ENCODE data around the gene PPIC. TPM values are rescaled to one million over a fixed set of nuclear protein-coding genes. Genes with fewer than 3 reads are reported as not detected.
"Not testable (repeated sequence)": the region's sequence is repeated elsewhere in the genome, so short reads cannot be mapped to it uniquely, and the experiment has no call there.

The PPIC gene
- total RNA-seq, 2 experiments from 2014 or later = not detected

DNA sequence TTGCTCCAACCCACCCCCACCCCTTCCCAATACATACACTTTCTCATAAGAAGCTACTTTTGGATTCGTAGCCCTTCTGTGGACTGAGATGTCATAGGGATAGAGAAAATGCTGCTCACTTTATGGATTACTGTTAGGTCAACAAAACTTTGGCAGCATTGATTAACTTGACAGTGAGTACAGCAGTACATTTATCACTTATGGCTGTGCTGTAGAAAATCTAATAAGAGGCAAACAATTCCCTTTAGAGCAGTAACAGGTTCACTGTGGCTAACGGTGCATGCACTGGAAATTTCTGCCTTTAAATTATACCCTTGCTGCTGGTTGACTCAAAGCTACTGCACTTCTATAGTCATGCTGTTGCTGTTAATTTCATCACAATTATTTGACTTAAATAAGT lies 59.2 kb downstream of the PPIC start:
- BruUV-seq (replicated peaks) = no TSS peak
- intact Hi-C loops (cut with micrococcal nuclease; ENCODE audit: unreplicated experiment) = no loop called here
- Histone ChIP-seq H4K20me1 (ENCODE audit: insufficient read depth, low read length) (no peaks in the 10 kb centered on the region), H3K9me2 (ENCODE audit: insufficient read depth, low read length) (no peaks in the 10 kb centered on the region), H3K4me1 (ENCODE audit: insufficient read depth, low read length, poor library complexity, severe bottlenecking) (no peaks in the 10 kb centered on the region), H2AFZ (ENCODE audit: low read length) (no peak overlapping the region), H3K79me2 (ENCODE audit: insufficient read depth, low read depth, low read length) (no peaks in the 10 kb centered on the region), H3K4me2 (ENCODE audit: low read length) (no peak overlapping the region), H3K4me3 (ENCODE audit: low read depth, low read length, poor library complexity, severe bottlenecking) (no peak overlapping the region), H3K9me3 (ENCODE audit: low read length) (no peaks in the 10 kb centered on the region), H3K36me3 (ENCODE audit: insufficient read depth, low read length) (no peaks in the 10 kb centered on the region), H3K27ac (ENCODE audit: low read depth, low read length, poor library complexity, severe bottlenecking) (no peak overlapping the region)
- TF ChIP-seq EZH2phosphoT487 (IDR thresholded peaks at IDR 0.05; ENCODE audit: borderline replicate concordance, low read depth, low read length) = no peak
- no peak for TF ChIP-seq CTCF (conservative IDR thresholded peaks at IDR 0.05; ENCODE audit: low read length)
- no peak for DNase-seq (ENCODE audit: low spot score)
- ChIA-PET POLR2A (interaction anchor here (0.5 to 0.7 kb wide), 2 partner anchors 816 to 1164 kb away, joined by 3 read pairs; no protein-coding TSS in a partner anchor), CTCF (ENCODE audit: unreplicated experiment) (no interaction called here)

DNA sequence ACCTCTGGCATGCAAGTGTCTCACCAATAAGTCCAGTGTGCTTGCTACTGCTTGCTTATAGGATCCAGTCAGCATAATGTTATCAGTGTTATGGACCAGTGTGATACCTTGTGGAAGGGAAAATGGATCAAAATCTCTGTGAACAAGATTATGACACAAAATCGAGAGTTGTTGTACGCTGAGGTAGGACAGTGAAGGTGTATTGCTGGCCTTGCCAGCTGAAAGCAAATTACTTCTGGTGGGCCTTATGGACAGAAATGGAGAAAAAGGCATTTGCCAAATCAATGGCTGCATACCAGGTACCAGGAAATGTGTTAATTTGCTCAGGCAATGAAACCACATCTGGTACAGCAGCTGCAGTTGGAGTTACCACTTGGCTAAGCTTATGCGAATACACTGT lies 62.3 kb downstream of the PPIC start:
- H3K4me3 ChIP-seq (ENCODE audit: low read depth, low read length, poor library complexity, severe bottlenecking); CTCF ChIA-PET (ENCODE audit: unreplicated experiment); H3K9me2 ChIP-seq (ENCODE audit: insufficient read depth, low read length); DNase-seq (ENCODE audit: low spot score); H3K36me3 ChIP-seq (ENCODE audit: insufficient read depth, low read length); H3K4me2 ChIP-seq (ENCODE audit: low read length); BruUV-seq (replicated peaks); intact Hi-C loops (cut with micrococcal nuclease; ENCODE audit: unreplicated experiment); H4K20me1 ChIP-seq (ENCODE audit: insufficient read depth, low read length); H3K27ac ChIP-seq (ENCODE audit: low read depth, low read length, poor library complexity, severe bottlenecking); H3K79me2 ChIP-seq (ENCODE audit: insufficient read depth, low read depth, low read length); POLR2A ChIA-PET; H2AFZ ChIP-seq (ENCODE audit: low read length); H3K9me3 ChIP-seq (ENCODE audit: low read length); H3K4me1 ChIP-seq (ENCODE audit: insufficient read depth, low read length, poor library complexity, severe bottlenecking): not testable (repeated sequence)

- CTCF ChIA-PET (ENCODE audit: unreplicated experiment); H3K9me3 ChIP-seq (ENCODE audit: low read length); H3K4me3 ChIP-seq (ENCODE audit: low read depth, low read length, poor library complexity, severe bottlenecking); H3K27ac ChIP-seq (ENCODE audit: low read depth, low read length, poor library complexity, severe bottlenecking); H3K4me1 ChIP-seq (ENCODE audit: insufficient read depth, low read length, poor library complexity, severe bottlenecking); POLR2A ChIA-PET; H3K79me2 ChIP-seq (ENCODE audit: insufficient read depth, low read depth, low read length); H3K36me3 ChIP-seq (ENCODE audit: insufficient read depth, low read length); H2AFZ ChIP-seq (ENCODE audit: low read length); DNase-seq (ENCODE audit: low spot score); H3K9me2 ChIP-seq (ENCODE audit: insufficient read depth, low read length); intact Hi-C loops (cut with micrococcal nuclease; ENCODE audit: unreplicated experiment); H3K4me2 ChIP-seq (ENCODE audit: low read length); H4K20me1 ChIP-seq (ENCODE audit: insufficient read depth, low read length); BruUV-seq (replicated peaks): not testable (repeated sequence)
These were observed 62.8 kb downstream of the PPIC start for GRCh38 chr5:122973759-122974158.

Small RNA genes within 50 kb of the gene (small RNA-seq; reads per million reads assigned to genes)
- not detected for gene RN7SL689P
- not detected for gene RN7SL711P

Other genes starting within 250 kb of the PPIC start
- gene SNX24, start 191.1 kb downstream of the PPIC start, total RNA-seq (2014; rRNA removed; shearing (Covaris generic)) = 5.7 and 6.9 TPM in 2 replicates
- gene SNX24, start 191.1 kb downstream of the PPIC start, total RNA-seq (2022) = 14.5 and 19.6 TPM in 2 replicates
- 0.13 TPM in 1 of 2 replicates, not detected in the other for gene PRDM6, start 52.5 kb upstream of the PPIC start, total RNA-seq (2014; rRNA removed; shearing (Covaris generic))
- gene PRDM6, start 52.5 kb upstream of the PPIC start, total RNA-seq (2022) = not detected in 2 replicates

All from OCI-LY7 (cell line).